GM10266 (cell line): ENCODE measurements around the gene TBC1D32.

Experiments used
- DNase-seq: peaks from one replicate; pipeline ENCODE4 v3.0.0; 2012; ENCODE audit errors: extremely low spot score
- CTCF ChIP-seq: IDR thresholded peaks from 2 replicates; pipeline ENCODE4 v1.5.1; 2012; ENCODE audit warnings: mild to moderate bottlenecking, low read depth; ENCODE audit not compliant: control insufficient read depth, insufficient read depth; ENCODE audit errors: missing control alignments

TBC1D32 gene

GRCh38 chr6:121247386-121247785 lies 86.9 kb downstream of the TBC1D32 start:
- DNase-seq, result no peak
- no peak for TF ChIP-seq CTCF

- TF ChIP-seq CTCF, result no peak
- no peak for DNase-seq
Measured at GRCh38 chr6:121242386-121242785, 91.9 kb downstream of the TBC1D32 start.

- no peak for DNase-seq
- TF ChIP-seq CTCF, result no peak
Measured at GRCh38 chr6:121237859-121238258, 96.4 kb downstream of the TBC1D32 start.

DNA sequence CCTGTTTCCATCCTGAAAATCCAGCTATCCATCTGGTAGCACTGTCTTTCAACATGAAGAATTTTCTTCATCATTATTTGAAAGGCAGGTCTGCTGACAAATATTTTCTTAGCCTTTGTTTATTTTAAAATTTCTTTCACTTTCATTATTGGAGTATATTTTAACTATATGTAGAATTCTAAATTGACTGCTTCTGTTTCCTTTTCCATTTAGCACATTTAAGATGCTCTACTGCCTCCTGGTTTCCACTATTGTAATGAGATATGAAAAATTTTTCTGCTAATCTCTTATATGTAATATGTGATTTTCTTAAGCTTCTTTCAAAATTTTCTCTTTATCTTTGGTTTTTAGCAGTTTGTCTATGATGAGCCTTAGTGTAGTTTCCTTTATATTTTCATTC lies 97.3 kb downstream of the TBC1D32 start:
- no peak for TF ChIP-seq CTCF
- DNase-seq, result no peak

GRCh38 chr6:121235386-121235785 lies 98.9 kb downstream of the TBC1D32 start:
- DNase-seq, result no peak
- TF ChIP-seq CTCF, result no peak

DNA sequence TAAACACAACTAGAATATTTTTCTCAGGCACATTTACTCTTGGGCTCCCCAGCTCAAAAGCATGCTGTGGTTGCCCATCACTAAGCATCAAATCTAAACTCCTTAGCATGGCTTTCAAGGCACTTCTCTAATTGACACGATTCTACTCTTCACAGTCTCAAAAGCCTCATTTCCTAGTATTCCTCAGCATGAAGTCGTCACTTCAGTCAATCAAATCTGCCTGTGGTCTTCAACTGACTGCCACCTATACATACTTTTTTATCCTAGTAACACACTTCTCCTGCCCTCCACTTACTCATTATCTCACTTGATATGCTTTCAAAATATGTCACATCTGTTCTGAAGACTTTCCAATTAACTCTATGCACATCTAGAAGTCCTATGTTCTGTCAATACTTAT lies 110.3 kb downstream of the TBC1D32 start:
- no peak for DNase-seq

GRCh38 chr6:121223212-121223611 lies 111.1 kb downstream of the TBC1D32 start:
- no peak for DNase-seq
- TF ChIP-seq CTCF, result no peak

More for the DNA sequence above, 110.3 kb downstream of the TBC1D32 start:
- TF ChIP-seq CTCF, result no peak

DNA sequence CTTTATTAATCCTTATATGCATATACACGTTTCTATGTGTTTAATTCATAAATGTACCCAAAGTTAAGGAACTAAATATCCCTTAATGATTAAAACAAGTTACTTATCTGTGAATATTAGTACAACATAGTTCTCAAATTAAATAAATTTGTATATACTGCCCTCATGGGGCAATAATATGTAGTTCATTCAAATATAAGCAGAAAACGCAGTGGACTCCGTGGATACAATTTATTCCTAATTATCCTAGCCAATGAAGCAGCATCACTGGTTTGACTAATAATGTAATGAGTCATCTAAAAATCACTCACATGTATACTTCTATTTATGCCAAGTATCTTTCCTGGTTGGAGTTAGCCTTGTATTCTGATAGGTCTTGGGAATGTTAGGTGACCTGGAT lies 111.6 kb downstream of the TBC1D32 start:
- no peak for DNase-seq
- TF ChIP-seq CTCF, result no peak
